ENCODE results near the gene RPL36. TPM values are rescaled to one million over a fixed set of nuclear protein-coding genes. Genes with fewer than 3 reads are reported as not detected.
"Not testable (repeated sequence)": the region's sequence is repeated elsewhere in the genome, so short reads cannot be mapped to it uniquely, and the experiment has no call there.

Gene RPL36
- total RNA-seq, 4 donors from 2014 or later: 170 to 440 (median 262) TPM

GRCh38 chr19:5686647-5687359, 3.3 kb upstream of the RPL36 start:
- peak; percentile 98 to 100 (median 99) for DNase-seq
- H3K27ac ChIP-seq: peak overlapping the region; percentile 83 to 85 (median 83)
- no peaks in the 10 kb centered on the region for H3K9me3 ChIP-seq
- TF ChIP-seq POLR2A (IDR thresholded peaks at IDR 0.05): peak in 1 of 2 donors; percentile 40
- TF ChIP-seq CTCF (IDR thresholded peaks at IDR 0.05): peak; percentile 62 to 92 (median 87)
- H3K4me3 ChIP-seq: peak overlapping the region; percentile 64 to 72 (median 66)
- H3K36me3 ChIP-seq: peaks cover 0 to 3% (median 0%) of the 10 kb centered on the region in 3 donors
- H3K4me1 ChIP-seq: peaks cover 0 to 20% (median 9%) of the 10 kb centered on the region in 4 donors
- no peaks in the 10 kb centered on the region for H3K27me3 ChIP-seq

- peak overlapping the region; percentile 64 to 72 (median 66) for H3K4me3 ChIP-seq
- no peaks in the 10 kb centered on the region for H3K9me3 ChIP-seq
- no peak for DNase-seq
- peaks cover 0 to 28% (median 13%) of the 10 kb centered on the region in 4 donors for H3K4me1 ChIP-seq
- no peaks in the 10 kb centered on the region for H3K27me3 ChIP-seq
- H3K36me3 ChIP-seq: peaks cover 0 to 10% (median 0%) of the 10 kb centered on the region in 3 donors
- H3K27ac ChIP-seq: peak overlapping the region; percentile 83 to 85 (median 83)
- TF ChIP-seq POLR2A (IDR thresholded peaks at IDR 0.05) (no peak), CTCF (IDR thresholded peaks at IDR 0.05) (no peak)
These were observed 2.5 kb upstream of the RPL36 start for GRCh38 chr19:5687360-5688198.

GRCh38 chr19:5688262-5688881, 1.7 kb upstream of the RPL36 start:
- not testable (repeated sequence) for DNase-seq, H3K27ac ChIP-seq, H3K27me3 ChIP-seq, H3K9me3 ChIP-seq, H3K4me3 ChIP-seq
- peaks cover 0 to 28% (median 13%) of the 10 kb centered on the region in 4 donors for H3K4me1 ChIP-seq
- H3K36me3 ChIP-seq: peaks cover 0 to 18% (median 0%) of the 10 kb centered on the region in 3 donors

- DNase-seq: peak; percentile 46 to 77 (median 75)
- TF ChIP-seq POLR2A (IDR thresholded peaks at IDR 0.05): peak in 1 of 2 donors; percentile 11
- no peak for TF ChIP-seq CTCF (IDR thresholded peaks at IDR 0.05)
- Histone ChIP-seq H3K27me3 (no peaks in the 10 kb centered on the region), H3K4me1 (peaks cover 0 to 26% (median 13%) of the 10 kb centered on the region in 4 donors), H3K27ac (peak overlapping the region; percentile 84 to 93 (median 89)), H3K4me3 (peak overlapping the region; percentile 74 to 91 (median 78)), H3K36me3 (peaks cover 0 to 46% (median 0%) of the 10 kb centered on the region in 3 donors), H3K9me3 (no peaks in the 10 kb centered on the region)
These were observed 1.1 kb downstream of the RPL36 start for GRCh38 chr19:5690955-5691821.

- H3K27ac ChIP-seq: peak overlapping the region; percentile 84 to 93 (median 89)
- H3K4me3 ChIP-seq: peak overlapping the region; percentile 74 to 91 (median 78)
- TF ChIP-seq POLR2A (IDR thresholded peaks at IDR 0.05) (no peak), CTCF (IDR thresholded peaks at IDR 0.05) (no peak)
- DNase-seq: no peak
- H3K9me3 ChIP-seq: no peaks in the 10 kb centered on the region
- H3K27me3 ChIP-seq: no peaks in the 10 kb centered on the region
- H3K4me1 ChIP-seq: peaks cover 0 to 23% (median 13%) of the 10 kb centered on the region in 4 donors
- peaks cover 0 to 55% (median 0%) of the 10 kb centered on the region in 3 donors for H3K36me3 ChIP-seq
These were observed 2.0 kb downstream of the RPL36 start for GRCh38 chr19:5691822-5692722.

Data from Peyer's patch (tissue), 4 donors.